Fibroblast of skin of scalp (primary cell): ENCODE measurements around the gene CHI3L2.
A peak's percentile ranks its signal among the peaks of the same experiment; 100 is the strongest.

Source experiments
- DNase-seq: peaks from one replicate; pipeline ENCODE4 v3.0.0-alpha.2; 2013

Gene CHI3L2

GRCh38 chr1:111221633-111222291, 5.8 kb upstream of the CHI3L2 start:
- DNase-seq = no peak

DNA sequence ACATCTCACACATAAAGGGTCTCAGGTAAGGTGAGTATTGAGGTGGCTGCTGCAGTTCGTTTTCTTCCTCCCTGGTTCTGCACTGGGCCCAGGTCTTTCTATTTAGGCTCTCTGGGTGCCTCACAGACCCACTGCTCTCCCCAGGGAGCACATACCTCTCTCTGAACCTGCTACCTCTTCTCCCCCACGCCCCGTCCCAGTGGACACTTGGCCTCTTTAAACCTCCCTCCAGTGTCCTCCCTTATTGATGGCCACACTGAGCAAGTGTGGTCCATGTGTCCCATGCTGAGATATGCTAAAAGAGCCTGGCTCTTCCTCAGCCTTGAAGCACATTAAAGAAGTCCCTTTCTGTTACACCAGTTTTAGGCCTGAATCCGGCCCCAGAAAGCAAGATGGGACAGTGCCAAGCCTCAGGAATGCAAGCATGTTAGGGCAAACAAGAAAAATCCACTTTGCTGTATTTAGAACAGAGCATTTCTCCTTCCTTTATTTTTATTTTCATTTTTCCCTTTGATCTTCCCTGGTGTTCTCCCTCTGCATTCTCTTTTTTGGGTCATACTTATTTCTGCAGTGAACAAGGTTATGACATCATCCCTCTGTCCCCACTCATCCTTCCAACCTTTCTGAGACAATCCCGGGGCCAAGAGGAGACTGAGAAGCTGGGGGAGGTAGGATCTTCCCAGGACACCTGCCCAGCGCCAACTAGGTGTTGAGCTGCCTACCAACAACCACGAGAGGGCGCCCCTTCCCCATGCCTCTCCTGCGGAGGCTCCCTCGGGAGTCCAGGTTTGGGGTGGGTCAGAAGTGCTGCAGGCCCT, 5.0 kb upstream of the CHI3L2 start:
- DNase-seq = peak; percentile 55

- no peak for DNase-seq
These were observed 4.3 kb upstream of the CHI3L2 start for GRCh38 chr1:111223126-111223685.

GRCh38 chr1:111225091-111225490, 2.4 kb upstream of the CHI3L2 start:
- no peak for DNase-seq

GRCh38 chr1:111225717-111226400, 1.7 kb upstream of the CHI3L2 start:
- no peak for DNase-seq

DNA sequence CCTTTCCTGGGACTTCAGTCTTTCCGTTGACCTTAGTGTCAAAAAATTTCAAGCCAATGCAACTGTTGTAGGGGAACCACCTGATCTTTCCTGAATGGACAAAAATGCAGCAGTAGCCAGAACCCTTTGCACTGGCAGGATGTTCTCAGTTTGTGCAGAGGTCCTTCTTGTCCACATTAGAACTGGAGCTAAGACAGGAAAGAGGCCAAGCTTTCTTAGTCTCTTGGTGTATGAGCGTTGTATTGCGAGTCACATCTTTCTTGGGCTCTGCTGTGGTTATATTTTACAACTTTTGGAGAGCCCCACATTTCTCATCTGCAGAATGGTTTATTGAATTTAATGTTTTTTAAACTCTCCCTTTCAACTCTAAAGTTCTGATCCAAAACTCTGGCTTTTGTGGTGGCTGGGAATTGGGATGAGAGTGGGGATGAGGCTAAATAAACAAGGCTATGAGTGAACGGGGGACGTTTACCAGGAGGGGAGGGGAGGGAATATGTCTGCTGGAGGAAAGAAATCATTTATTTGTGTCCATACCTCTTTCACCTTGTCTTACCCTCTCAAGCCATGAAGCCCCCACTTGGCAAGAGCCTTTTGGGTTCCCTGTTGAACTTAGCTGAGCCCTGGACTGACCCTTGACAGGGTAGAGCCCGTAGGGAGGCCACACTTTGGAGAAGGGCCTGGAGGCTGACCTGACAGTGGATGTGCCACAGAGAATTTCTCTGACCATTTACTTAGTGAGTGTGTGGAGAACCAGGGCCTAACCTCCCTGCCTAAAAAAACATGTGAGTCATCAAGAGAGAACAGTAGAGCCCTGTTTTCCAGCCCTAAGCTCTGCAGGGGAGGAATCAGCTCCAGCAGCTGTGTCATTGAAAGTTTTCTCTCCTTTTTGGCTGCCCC, 586 bp downstream of the CHI3L2 start:
- peak; percentile 73 for DNase-seq

- DNase-seq = no peak
These were observed 1.2 kb downstream of the CHI3L2 start for GRCh38 chr1:111228748-111229126.

- no peak for DNase-seq
These were observed 4.6 kb downstream of the CHI3L2 start for GRCh38 chr1:111232134-111232533.

DNA sequence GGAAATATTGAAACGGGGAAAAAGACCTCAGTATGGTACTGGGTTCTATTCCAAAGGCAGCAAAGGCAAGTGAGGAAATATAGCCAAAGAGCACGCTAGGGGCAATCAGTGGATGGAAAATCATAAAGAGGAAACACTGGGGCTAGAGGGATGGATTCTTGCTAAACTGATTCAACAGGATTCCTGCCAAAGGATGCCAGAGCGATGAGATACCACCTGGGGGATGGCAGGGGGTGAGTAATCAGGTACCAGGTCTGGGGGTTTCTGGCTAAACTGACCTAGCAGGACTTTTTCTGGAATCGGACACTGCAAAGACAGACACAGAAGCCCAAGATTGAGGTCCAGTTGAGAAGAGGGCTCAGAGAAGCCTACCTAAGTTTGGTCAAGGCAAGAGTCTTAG, 6.7 kb downstream of the CHI3L2 start:
- DNase-seq = no peak

- peak; percentile 9 for DNase-seq
These were observed 7.4 kb downstream of the CHI3L2 start for GRCh38 chr1:111234866-111235265.

DNA sequence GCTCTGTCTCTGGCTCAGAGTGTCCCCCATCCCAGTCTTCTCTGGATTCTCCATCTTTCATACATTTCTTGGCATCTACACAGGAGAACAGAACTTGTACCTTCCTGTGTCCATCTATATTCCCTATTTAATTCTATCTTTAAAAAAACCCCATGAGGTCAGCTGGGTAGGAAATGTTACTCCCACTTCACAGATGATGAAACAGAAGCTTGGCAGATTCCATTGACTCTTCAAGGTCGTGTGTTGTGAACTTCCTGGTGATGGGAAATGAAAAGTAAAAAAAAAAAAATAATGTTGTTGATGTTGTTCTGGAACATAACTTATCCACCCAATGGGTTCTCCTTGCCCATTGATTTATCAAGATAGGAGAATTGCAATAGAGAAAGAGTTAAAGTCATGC, 8.9 kb downstream of the CHI3L2 start:
- no peak for DNase-seq

DNA sequence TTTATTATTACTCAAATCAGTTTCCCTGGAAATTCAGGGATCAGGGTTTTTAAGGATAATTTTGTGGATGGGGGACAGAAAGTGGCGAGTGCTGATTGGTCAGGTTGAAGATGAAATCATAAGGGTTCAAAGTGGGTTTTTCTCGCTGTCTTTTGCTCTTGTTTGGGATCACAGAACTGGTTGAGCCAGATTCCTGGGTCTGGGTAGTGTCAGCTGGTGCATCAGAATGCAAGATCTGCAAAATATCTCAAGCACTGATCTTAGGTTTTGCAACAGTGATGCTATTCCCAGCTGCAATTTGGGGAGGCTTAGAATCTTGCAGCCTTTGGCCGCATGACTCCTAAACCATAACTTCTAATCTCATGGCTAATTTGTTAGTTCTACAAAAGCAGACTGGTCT, 9.3 kb downstream of the CHI3L2 start:
- no peak for DNase-seq

DNA sequence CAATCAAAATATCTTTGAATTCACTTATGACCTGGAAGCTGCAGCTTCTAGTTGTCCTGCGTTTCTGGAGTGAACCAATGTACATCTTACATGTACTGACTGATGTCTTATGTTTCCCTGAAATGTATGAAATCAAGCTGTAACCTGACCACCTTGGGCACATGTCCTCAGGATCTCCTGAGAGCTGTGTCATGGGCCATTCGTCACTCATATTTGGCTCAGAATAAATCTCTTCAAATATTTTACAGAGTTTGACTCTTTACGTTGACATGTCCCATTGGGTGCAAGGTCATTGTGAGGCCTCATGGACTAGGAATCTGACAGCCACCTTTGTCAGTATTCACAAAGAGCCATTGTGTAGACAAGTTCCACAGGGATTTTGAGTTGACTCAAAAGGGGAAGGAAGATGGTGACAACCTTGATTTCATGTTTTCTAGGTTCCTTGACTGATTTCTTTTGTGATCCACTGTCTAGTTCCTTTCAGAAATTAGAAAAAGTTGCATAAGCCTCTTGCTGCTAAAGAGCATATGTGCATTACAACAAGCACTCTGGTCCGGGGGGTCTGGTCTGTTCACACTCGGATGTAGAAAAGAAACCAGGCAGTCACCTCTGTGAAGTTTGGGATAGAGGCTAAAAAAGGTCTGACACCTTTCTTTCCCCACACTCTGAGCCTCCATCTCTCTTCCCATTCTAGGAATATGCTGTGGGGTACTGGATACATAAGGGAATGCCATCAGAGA, 10.7 kb downstream of the CHI3L2 start:
- no peak for DNase-seq

GRCh38 chr1:111241797-111242196, 14.3 kb downstream of the CHI3L2 start:
- no peak for DNase-seq

- no peak for DNase-seq
These were observed 15.5 kb downstream of the CHI3L2 start for GRCh38 chr1:111242805-111243523.

DNA sequence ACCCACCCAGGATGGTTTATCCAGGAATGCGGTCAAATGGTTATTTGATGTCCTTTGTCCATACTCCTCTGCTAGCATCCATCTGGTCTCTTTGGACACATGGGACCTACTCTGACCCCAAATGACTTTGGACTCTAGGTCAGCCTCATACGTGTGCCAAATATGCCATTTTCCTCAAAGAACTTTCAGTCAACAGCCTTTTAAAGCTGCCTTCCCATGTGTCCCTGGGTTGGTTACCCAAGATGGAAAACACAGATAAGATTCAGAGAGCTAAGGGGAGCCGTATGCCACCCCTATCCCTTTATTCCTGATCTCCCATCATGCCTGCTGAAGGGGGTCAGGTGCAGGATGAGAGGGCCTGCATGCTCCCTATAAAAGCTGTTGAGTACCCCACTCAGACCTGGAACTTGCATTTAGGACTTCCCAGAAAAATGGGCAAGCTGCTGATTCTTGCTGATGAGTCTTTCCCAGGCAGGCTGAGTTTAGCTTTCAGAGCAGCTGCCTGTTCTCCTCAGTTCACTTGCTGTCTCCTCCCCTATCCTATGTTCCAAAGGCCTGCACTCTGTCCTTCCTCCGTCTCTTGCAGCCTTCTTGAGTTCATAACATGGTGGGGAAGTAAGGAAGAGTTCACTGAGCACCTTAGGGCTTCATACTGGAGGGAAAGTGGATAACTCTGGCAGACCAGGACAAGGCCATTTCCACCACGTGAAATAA, 19.8 kb downstream of the CHI3L2 start:
- DNase-seq = no peak

DNA sequence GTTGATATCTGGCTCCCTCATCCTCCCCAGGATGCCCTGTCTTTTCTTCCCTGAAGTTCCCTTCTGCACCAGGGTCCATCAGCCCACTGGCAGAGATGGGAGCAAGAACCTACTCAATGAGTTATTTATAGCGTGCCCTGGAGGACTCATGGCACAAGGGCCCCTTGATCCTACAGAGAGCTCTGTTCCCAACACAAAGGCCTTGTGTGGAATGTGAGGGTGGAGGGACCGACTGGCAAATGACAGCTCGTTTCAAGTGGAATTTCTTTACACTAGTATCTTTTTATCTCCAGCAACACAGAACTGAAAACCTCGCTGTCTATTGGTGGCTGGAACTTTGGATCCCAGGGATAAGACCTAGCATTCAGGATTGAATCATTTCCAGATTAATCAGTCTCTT, 22.4 kb downstream of the CHI3L2 start:
- no peak for DNase-seq

DNA sequence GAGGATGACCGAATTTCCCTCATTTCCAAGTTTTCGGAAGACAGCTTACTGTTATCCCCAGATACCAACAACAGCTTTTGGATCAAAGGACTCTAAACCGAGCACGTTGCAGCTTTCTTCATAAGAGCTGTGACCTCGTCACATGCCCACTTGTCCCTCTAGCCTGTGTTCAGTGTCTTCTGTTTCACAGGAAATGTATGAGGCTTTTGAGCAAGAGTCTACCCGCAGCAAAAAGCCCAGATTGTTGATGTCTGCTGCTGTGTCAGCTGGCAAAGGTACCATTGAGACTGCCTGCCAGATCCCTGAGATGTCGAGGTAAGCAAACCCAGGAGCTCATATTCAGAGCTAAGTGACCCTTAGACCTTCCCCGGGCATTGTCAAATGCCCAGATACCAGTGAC, 24.1 kb downstream of the CHI3L2 start:
- no peak for DNase-seq

DNA sequence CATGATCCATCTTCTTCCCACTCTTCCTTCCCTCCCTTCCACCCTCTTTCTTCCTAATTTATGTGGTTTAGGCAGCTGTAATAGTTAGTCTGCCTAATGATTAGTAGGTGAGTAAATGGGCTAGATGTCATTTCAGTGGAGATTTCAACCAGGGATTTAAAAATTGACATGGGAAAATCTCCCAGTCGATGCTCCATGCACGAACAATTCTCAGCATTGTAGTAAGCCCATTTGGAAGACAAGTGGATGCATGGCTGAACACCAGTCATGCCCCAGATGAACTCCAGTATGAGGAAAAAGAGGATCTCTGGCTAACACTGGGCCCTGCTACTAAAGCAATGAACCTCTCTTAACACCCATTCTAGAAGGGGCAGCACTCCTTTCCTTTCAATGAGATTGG, 25.3 kb downstream of the CHI3L2 start:
- DNase-seq = no peak

DNA sequence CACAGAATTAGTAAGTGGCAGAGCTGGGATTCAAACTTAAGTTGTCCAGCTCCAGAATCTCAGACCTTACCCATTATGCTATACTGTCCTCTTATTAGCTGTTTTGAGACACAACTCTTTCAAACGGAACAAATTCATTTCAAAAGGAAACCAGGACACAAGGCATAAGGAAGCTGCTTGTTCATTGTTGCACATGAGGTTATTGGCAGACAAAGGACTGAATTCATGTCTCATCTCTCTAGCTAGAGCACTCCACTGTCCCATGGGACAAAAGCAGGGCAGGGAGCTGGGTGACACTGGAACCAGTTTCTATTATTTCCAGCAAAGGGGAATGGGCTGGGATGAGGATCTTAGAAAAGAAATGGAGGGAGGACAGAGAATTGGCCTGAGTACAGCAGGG, 26.4 kb downstream of the CHI3L2 start:
- DNase-seq = no peak
